Adrenal gland (tissue), 12 donors: ENCODE results near the gene MRGPRE. TPM values are rescaled to one million over a fixed set of nuclear protein-coding genes. Genes with fewer than 3 reads are reported as not detected.

Experiments used
- DNase-seq, 7 donors: peaks; one replicate each; pipeline ENCODE4 v3.0.0-alpha.2; 2019 to 2020
- H3K27ac ChIP-seq, 5 donors: fragments of 200-600 bp; sonication (generic) in 4 of 5; 1 replicate in 3 of 5; 2 replicates in 2 of 5; pipeline versions ENCODE4 v1.5.1 to v1.8.0; 2016 to 2020; ENCODE audit warnings: mild to moderate bottlenecking in 1 of 5
- H3K27me3 ChIP-seq: fragments of 200-600 bp; 2 replicates; pipeline ENCODE4 v1.8.0; 2021
- H3K36me3 ChIP-seq, 2 donors: fragments of 200-600 bp; replicated peaks in 1 of 2; 1 replicate in 1 of 2; 2 replicates in 1 of 2; pipeline versions ENCODE4 v1.5.1 to v1.8.0; 2018 to 2022
- H3K4me1 ChIP-seq, 2 donors: fragments of 200-600 bp; replicated peaks in 1 of 2; 1 replicate in 1 of 2; 2 replicates in 1 of 2; pipeline versions ENCODE4 v1.5.1 to v1.8.0; 2018 to 2021
- H3K4me3 ChIP-seq, 4 donors: fragments of 200-600 bp; sonication (generic) in 3 of 4; one replicate each; pipeline ENCODE4 v1.5.1; 2016 to 2018
- H3K9me3 ChIP-seq, 3 donors: fragments of 200-600 bp; sonication (generic) in 1 of 3; replicated peaks in 1 of 3; 1 replicate in 2 of 3; 2 replicates in 1 of 3; pipeline versions ENCODE4 v1.5.1 to v1.8.0; 2016 to 2021
- POLR2A ChIP-seq, 2 donors: fragments of 450-650 bp; IDR thresholded peaks; one replicate each; pipeline ENCODE4 v1.6.1; 2017; ENCODE audit warnings: antibody characterized with exemption in 2 of 2, mild to moderate bottlenecking in 2 of 2, moderate library complexity in 1 of 2
- WGBS, 4 donors: extraction: QIAGEN DNeasy Blood & Tissue Kit in 2 of 4; methylation state at CpG; one replicate each; pipeline versions ENCODE4 v1.1.5 to v1.1.7; 2013 to 2017; 5-methylcytosine and 5-hydroxymethylcytosine counted together
- intact Hi-C, 2 donors: fragments of 100-400 bp; cut with DNase I; formaldehyde crosslinking; loops; one replicate each; pipeline versions ENCODE4 v1.14.1 to v1.15.0; 2022 to 2023
- polyA plus RNA-seq, 3 donors: library from polyadenylated mRNA; stranded (reverse); fragments of 200-250 nt in 2 of 3; fragments of 350-450 nt in 1 of 3; fragmentation: Illumina TruSeq in 1 of 3; extraction: RNeasy Lipid Tissue Mini Kit (QIAGEN cat#74804) in 1 of 3; gene quantifications; one replicate each; pipeline ENCODE4 v1.2.3, GENCODE V29; 2013 to 2014
- total RNA-seq, 9 donors: library from RNA; depleted of rRNA in 4 of 9; stranded (reverse); fragments of >200 nt in 4 of 9; fragments of 120-200 nt in 1 of 9; fragmentation: NEBNext Ultra II Directional in 1 of 9; extraction: Animal tissue kit (Norgen Biotek cat#: 25700) in 1 of 9; gene quantifications; one replicate each; pipeline versions ENCODE4 v1.1.0 to v1.2.4, GENCODE V29; 2013 to 2023
- TF ChIP-seq, protein P1 (sequence below), 6 experiments: fragments of 450-650 bp in 4 of 6; fragments of 200-600 bp in 2 of 6; sonication (generic) in 1 of 6; IDR thresholded peaks; 1 replicate in 5 of 6; 2 replicates in 1 of 6; pipeline versions ENCODE4 v1.5.1 to v1.8.0; 2016 to 2021; ENCODE audit warnings: antibody characterized with exemption in 6 of 6, mild to moderate bottlenecking in 2 of 6, moderate library complexity in 1 of 6
- donor health status: healthy with polysubstance abuse.
- donor health status: Bipolar disorder and iron deficiency.
- donor health status: DM: yes; HTN: yes; CAD: no.
- donor health status: DM: no; HTN: no; CAD: no.
- donor health status: DM: no; HTN: no; CAD: no.
- donor health status: DM: yes; HTN: yes; CAD: no.

The MRGPRE gene
- total and polyA plus RNA-seq, 12 donors = not detected

DNA sequence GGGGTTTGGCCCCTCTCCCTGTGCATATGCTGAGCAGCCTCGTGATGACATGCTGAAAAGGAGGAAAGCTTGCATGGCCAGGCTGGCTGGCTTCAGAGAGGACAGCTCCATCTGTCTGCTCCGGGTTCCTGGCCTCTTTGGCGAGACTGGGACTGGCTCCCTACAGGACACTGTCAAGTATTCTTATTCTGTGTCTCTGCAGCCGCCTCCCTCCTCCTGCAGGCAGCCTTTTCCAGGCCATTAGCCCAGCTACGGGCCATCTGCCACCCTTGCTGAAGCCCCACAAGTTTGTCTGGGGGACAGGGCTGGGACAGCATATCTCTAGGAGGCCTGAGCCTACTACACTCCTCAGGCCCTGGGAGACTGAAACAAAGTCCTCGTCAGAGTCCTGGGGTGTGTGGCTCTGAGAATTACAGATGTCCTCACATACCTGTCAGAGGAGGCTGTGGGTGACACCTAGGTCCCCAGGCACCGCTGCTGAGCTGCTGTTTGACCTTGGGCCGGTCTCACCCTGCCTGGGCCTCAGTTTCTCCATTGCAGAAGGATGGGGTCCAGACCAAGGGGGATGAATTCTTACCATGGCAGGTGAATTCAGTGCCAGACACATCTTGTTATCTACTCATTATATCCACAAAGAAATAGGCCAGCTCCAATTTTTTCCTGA lies 24.6 kb downstream of the MRGPRE start:
- WGBS, 4 donors = 70 to 93% (median 86%) methylated on average over 5 to 8 of the region's 8 CpGs
- Histone ChIP-seq H3K36me3 (no peaks in the 10 kb centered on the region), H3K27me3 (peaks cover 11% of the 10 kb centered on the region), H3K27ac (no peak overlapping the region), H3K4me3 (no peak overlapping the region), H3K4me1 (no peaks in the 10 kb centered on the region), H3K9me3 (no peaks in the 10 kb centered on the region)
- no peak for TF ChIP-seq POLR2A (IDR thresholded peaks at IDR 0.05)
- intact Hi-C loops = no loop called here
- no peak for DNase-seq

DNA sequence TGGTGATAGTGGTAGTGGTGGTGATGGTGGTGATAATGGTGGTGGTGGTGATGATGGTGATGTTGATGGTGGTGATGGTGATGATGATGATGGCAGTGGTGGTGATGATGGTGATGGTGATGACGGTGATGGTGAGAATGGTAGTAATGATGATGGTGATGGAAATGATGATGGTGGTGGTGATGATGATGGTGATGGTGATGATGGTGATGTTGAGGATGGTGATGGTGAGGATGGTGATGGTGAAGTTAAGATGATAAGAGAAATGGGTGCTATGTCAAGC lies 25.4 kb downstream of the MRGPRE start:
- H3K9me3 ChIP-seq = no peaks in the 10 kb centered on the region
- intact Hi-C loops = no loop called here
- no peak overlapping the region for H3K27ac ChIP-seq
- no peak overlapping the region for H3K4me3 ChIP-seq
- no peak for TF ChIP-seq POLR2A (IDR thresholded peaks at IDR 0.05)
- TF ChIP-seq, protein P1, sequence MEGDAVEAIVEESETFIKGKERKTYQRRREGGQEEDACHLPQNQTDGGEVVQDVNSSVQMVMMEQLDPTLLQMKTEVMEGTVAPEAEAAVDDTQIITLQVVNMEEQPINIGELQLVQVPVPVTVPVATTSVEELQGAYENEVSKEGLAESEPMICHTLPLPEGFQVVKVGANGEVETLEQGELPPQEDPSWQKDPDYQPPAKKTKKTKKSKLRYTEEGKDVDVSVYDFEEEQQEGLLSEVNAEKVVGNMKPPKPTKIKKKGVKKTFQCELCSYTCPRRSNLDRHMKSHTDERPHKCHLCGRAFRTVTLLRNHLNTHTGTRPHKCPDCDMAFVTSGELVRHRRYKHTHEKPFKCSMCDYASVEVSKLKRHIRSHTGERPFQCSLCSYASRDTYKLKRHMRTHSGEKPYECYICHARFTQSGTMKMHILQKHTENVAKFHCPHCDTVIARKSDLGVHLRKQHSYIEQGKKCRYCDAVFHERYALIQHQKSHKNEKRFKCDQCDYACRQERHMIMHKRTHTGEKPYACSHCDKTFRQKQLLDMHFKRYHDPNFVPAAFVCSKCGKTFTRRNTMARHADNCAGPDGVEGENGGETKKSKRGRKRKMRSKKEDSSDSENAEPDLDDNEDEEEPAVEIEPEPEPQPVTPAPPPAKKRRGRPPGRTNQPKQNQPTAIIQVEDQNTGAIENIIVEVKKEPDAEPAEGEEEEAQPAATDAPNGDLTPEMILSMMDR (IDR thresholded peaks at IDR 0.05) = no peak
- WGBS, 4 donors = 95 to 96% (median 95%) methylated on average over 1 of the region's 1 CpG
- H3K27me3 ChIP-seq = peaks cover 18% of the 10 kb centered on the region
- no peaks in the 10 kb centered on the region for H3K4me1 ChIP-seq
- DNase-seq = no peak
- no peaks in the 10 kb centered on the region for H3K36me3 ChIP-seq

DNA sequence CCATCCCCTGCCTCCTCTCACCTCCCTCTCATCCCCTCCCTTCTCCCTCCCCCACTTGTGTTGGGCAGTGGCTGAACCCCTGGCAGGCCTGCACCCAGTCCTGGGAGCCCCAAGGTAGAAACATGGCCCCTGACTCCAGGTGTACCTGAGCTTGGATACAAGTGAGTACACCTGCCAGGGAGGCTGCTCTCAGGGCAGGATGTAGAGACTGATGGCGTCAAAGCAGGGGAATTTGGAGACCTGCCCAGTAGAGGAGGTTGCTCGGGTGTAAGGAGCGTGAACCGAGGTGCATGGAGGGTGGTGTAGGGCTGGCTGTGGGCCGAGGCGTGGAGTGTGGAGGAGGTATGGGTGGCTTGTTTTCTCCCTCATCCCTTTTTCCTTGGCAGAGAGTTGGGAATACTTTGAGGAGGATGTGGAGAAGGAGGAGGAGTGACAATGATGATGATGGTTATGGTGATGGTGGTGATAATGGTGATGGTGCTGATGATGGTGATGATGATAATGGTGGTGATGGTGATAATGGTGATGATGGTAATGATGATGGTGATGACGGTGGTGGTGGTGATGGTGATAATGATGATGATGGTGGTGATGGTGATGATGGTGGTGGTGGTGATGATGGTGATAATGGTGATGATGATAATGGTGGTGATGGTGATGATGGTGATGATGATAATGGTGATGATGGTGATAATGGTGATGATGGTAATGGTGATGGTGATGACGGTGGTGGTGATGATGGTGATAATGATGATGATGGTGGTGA lies 25.9 kb downstream of the MRGPRE start:
- Histone ChIP-seq H3K36me3 (no peaks in the 10 kb centered on the region), H3K27ac (no peak overlapping the region), H3K4me1 (no peaks in the 10 kb centered on the region), H3K4me3 (no peak overlapping the region), H3K9me3 (no peaks in the 10 kb centered on the region), H3K27me3 (peaks cover 23% of the 10 kb centered on the region)
- DNase-seq = no peak
- intact Hi-C loops = no loop called here
- no peak for TF ChIP-seq POLR2A (IDR thresholded peaks at IDR 0.05)
- TF ChIP-seq, protein P1 (IDR thresholded peaks at IDR 0.05) = no peak
- WGBS, 4 donors = 84 to 89% (median 86%) methylated on average over 8 of the region's 8 CpGs

DNA sequence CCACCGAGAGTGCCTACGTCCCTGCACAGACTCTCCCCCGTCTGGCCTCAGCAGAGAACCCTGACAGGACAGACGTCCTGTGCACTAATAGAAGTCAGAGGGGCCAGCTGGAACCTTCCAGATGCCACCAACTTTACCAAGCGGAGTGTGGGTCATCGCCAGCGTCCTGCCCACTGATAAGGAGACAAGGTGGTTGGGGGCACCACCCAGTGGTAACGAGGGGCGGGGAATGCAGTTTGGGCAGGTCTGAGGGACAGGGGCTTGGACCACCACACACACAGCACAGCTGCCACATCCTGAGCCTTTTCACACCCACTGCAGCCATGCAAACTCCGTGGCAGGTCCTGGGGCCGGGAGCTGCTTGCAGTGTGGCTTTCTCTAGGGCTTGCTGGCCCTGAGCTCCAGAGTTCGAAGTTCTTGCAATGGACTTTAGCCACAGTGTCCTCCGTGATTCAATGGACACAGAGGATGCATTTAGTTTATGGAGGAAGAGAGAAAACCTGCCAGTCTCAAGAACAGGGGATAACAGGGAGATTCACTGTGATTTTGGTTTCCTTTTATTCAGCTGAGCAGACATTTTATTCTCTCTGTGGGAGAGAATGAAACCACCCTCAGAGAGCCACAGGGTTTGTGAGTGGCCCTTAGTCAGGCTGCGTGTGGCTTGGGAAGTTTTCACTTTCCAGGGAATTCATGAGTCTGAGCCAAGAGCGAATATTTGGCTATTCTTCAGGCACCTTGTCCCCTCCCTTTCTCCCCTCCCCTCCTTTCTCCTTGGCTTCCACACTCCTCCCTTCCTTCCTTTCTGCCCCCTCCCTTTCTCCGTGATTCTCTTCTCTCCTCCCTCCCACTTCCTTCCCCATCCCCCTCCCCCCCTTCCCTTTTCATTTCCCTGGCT lies 26.7 kb downstream of the MRGPRE start:
- intact Hi-C loops = no loop called here
- TF ChIP-seq POLR2A (IDR thresholded peaks at IDR 0.05) = no peak
- TF ChIP-seq, protein P1 (IDR thresholded peaks at IDR 0.05) = no peak
- Histone ChIP-seq H3K4me3 (no peak overlapping the region), H3K27ac (no peak overlapping the region), H3K27me3 (peaks cover 29% of the 10 kb centered on the region), H3K36me3 (no peaks in the 10 kb centered on the region), H3K4me1 (no peaks in the 10 kb centered on the region), H3K9me3 (no peaks in the 10 kb centered on the region)
- no peak for DNase-seq
- 47 to 57% (median 55%) methylated on average over 14 to 16 of the region's 16 CpGs for WGBS, 4 donors
